Epithelial cell of proximal tubule (primary cell): ENCODE data around the gene VPS35L. TPM values are rescaled to one million over a fixed set of nuclear protein-coding genes. Genes with fewer than 3 reads are reported as not detected.

Source experiments
- DNase-seq: peaks from one replicate; pipeline ENCODE4 v3.0.0-alpha.2; 2011; ENCODE audit warnings: low read depth
- H3K4me3 ChIP-seq: 2 replicates; pipeline ENCODE4 v1.5.1; 2011; ENCODE audit warnings: low read depth, mild to moderate bottlenecking, low read length
- CTCF ChIP-seq: conservative IDR thresholded peaks from 2 replicates; pipeline ENCODE4 v1.5.1; 2012; ENCODE audit warnings: low read depth, mild to moderate bottlenecking, low read length
- total RNA-seq: library from RNA; depleted of rRNA; stranded (reverse); fragments of >200 nt; gene quantifications from 2 replicates; pipeline ENCODE4 v1.2.3, GENCODE V29; 2015

VPS35L gene
- total RNA-seq, 1 donor from 2014 or later: 36.9 TPM

- no peak for DNase-seq
- TF ChIP-seq CTCF: no peak
- H3K4me3 ChIP-seq: no peak overlapping the region
Observed at GRCh38 chr16:19728636-19728965, 173.1 kb downstream of the VPS35L start.

GRCh38 chr16:19733551-19733950 is 178.0 kb downstream of the VPS35L start:
- DNase-seq: no peak
- no peak for TF ChIP-seq CTCF
- no peak overlapping the region for H3K4me3 ChIP-seq

GRCh38 chr16:19735074-19735867 is 179.8 kb downstream of the VPS35L start:
- H3K4me3 ChIP-seq: no peak overlapping the region
- DNase-seq: no peak
- TF ChIP-seq CTCF: no peak

GRCh38 chr16:19737306-19738038 is 182.0 kb downstream of the VPS35L start:
- no peak overlapping the region for H3K4me3 ChIP-seq
- no peak for TF ChIP-seq CTCF
- DNase-seq: no peak

- DNase-seq: no peak
- TF ChIP-seq CTCF: no peak
- H3K4me3 ChIP-seq: no peak overlapping the region
Observed at GRCh38 chr16:19741354-19741753, 185.9 kb downstream of the VPS35L start.

GRCh38 chr16:19743816-19744159 is 188.3 kb downstream of the VPS35L start:
- TF ChIP-seq CTCF: no peak
- DNase-seq: no peak
- no peak overlapping the region for H3K4me3 ChIP-seq
